ENCODE measurements around the gene MFSD2A. TPM values are rescaled to one million over a fixed set of nuclear protein-coding genes. Genes with fewer than 3 reads are reported as not detected.

MFSD2A gene
- total RNA-seq, 1 donor from 2014 or later = 5.6 TPM

DNA sequence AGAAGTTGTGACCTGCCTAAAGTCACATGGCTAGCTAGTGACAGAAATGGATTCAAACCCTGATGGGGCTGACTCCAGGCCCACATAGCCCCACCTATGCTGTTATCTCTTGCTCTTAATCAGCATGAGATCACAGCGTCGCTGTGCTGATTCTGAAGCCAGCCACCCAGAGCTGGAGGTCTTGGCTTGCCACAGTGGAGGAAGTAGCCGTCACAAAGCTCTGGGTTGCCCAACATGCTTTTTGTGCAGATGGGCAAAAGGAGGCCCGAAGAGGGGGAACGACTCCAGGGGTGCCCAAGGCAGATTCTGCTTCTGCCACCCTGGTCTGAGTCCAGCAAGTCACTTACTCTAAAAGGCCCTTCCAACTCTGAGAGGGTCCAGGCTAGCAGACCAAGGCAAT is 14.7 kb upstream of the MFSD2A start:
- Mint-ChIP-seq H3K9me3 (ENCODE audit: unreplicated experiment) (peaks cover 2% of the 10 kb centered on the region), H3K4me1 (ENCODE audit: low read depth, unreplicated experiment) (no peaks in the 10 kb centered on the region), H3K27me3 (ENCODE audit: unreplicated experiment) (no peaks in the 10 kb centered on the region), H3K36me3 (ENCODE audit: unreplicated experiment) (peaks cover 6% of the 10 kb centered on the region), H3K27ac (ENCODE audit: unreplicated experiment) (no peak overlapping the region), H3K4me3 (ENCODE audit: unreplicated experiment) (no peak overlapping the region)
- TF ChIP-seq, protein P1, sequence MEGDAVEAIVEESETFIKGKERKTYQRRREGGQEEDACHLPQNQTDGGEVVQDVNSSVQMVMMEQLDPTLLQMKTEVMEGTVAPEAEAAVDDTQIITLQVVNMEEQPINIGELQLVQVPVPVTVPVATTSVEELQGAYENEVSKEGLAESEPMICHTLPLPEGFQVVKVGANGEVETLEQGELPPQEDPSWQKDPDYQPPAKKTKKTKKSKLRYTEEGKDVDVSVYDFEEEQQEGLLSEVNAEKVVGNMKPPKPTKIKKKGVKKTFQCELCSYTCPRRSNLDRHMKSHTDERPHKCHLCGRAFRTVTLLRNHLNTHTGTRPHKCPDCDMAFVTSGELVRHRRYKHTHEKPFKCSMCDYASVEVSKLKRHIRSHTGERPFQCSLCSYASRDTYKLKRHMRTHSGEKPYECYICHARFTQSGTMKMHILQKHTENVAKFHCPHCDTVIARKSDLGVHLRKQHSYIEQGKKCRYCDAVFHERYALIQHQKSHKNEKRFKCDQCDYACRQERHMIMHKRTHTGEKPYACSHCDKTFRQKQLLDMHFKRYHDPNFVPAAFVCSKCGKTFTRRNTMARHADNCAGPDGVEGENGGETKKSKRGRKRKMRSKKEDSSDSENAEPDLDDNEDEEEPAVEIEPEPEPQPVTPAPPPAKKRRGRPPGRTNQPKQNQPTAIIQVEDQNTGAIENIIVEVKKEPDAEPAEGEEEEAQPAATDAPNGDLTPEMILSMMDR (IDR thresholded peaks at IDR 0.05; ENCODE audit: partially characterized antibody, unreplicated experiment) = no peak
- DNase-seq = no peak

DNA sequence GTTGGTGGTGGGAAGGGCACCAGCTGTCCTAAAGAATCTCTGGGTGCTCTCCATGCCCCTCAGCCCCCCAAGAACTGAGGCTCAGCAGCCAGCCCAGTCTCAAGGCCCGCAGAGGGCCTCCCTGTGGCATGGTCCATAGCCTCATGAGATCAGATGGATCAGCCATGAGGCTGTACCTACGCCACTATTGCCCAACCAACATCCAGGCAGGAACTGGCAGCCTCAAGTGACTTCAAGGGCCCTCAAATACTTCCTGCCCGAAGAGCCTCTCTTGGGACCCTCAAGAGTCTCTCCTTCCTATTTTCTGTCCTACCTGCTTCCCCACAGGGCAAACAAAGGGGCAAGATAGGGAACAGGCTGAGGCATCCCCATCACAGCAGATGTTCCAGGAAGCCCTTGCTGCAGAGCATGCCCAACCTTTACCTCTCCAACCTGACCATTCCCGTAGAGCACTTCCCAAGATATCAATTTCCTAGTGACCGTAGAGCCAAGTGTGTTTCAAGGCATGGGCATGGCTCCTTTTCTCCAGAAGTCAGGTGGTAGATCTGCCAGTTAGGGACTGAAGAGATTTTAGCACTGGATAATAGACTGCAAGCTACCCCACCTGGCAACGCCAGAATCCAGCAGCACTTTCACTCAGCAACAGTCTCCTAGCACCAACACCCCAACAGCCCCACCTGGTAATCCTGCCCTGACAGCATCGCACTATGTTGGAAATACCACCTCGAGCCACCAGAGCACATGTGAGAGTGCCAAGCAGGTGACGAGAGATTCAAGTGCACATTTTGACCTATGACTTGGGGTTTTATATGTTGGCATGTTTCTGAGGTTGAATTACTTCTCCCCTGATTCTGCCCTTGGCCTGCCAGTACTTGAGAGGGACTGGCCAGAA is 13.7 kb upstream of the MFSD2A start:
- Mint-ChIP-seq H3K27ac (ENCODE audit: unreplicated experiment) (no peak overlapping the region), H3K4me1 (ENCODE audit: low read depth, unreplicated experiment) (no peaks in the 10 kb centered on the region), H3K4me3 (ENCODE audit: unreplicated experiment) (no peak overlapping the region), H3K36me3 (ENCODE audit: unreplicated experiment) (no peaks in the 10 kb centered on the region), H3K9me3 (ENCODE audit: unreplicated experiment) (no peaks in the 10 kb centered on the region), H3K27me3 (ENCODE audit: unreplicated experiment) (no peaks in the 10 kb centered on the region)
- TF ChIP-seq, protein P1 (IDR thresholded peaks at IDR 0.05; ENCODE audit: partially characterized antibody, unreplicated experiment) = no peak
- DNase-seq = no peak

DNA sequence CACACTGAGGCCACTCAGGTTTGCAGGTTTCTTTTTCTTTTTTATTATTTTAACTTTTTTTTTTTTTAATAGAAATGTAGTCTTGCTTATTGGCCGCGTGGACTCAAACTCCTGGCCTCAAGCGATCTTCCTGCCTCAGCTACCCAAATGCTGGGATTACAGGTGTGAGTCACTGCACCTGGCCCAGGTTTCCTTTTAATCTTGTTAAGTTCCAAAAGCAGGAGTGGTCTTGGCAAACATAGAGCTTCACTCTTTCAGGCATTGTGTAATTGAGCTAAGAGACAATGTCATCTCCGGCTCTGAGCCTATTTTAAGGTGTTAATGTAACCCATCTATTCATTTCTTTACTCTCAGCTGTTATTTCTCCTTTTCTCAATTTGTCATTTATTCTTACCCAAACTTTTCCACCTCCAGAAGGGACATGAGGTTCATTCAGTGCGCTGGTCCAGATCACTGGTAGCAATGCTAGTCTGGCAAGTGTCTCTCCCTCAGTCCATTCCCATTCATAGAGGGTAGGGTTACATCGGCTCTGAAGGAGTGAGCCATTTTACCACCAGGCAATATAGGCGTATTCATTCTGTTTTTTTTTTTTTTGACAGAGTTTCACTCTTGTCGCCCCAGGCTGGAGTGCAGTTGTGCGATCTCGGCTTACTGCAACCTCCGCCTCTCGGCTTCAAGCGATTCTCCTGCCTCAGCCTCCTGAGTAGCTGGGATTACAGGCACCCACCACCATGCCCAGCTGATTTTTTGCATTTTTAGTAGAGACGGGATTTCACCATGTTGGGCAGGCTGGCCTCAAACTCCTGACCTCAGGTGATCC is 11.3 kb upstream of the MFSD2A start:
- Mint-ChIP-seq H3K27me3 (ENCODE audit: unreplicated experiment) (no peaks in the 10 kb centered on the region), H3K27ac (ENCODE audit: unreplicated experiment) (no peak overlapping the region), H3K9me3 (ENCODE audit: unreplicated experiment) (no peaks in the 10 kb centered on the region), H3K4me1 (ENCODE audit: low read depth, unreplicated experiment) (no peaks in the 10 kb centered on the region), H3K4me3 (ENCODE audit: unreplicated experiment) (no peak overlapping the region), H3K36me3 (ENCODE audit: unreplicated experiment) (no peaks in the 10 kb centered on the region)
- TF ChIP-seq, protein P1 (IDR thresholded peaks at IDR 0.05; ENCODE audit: partially characterized antibody, unreplicated experiment) = no peak
- DNase-seq = no peak

DNA sequence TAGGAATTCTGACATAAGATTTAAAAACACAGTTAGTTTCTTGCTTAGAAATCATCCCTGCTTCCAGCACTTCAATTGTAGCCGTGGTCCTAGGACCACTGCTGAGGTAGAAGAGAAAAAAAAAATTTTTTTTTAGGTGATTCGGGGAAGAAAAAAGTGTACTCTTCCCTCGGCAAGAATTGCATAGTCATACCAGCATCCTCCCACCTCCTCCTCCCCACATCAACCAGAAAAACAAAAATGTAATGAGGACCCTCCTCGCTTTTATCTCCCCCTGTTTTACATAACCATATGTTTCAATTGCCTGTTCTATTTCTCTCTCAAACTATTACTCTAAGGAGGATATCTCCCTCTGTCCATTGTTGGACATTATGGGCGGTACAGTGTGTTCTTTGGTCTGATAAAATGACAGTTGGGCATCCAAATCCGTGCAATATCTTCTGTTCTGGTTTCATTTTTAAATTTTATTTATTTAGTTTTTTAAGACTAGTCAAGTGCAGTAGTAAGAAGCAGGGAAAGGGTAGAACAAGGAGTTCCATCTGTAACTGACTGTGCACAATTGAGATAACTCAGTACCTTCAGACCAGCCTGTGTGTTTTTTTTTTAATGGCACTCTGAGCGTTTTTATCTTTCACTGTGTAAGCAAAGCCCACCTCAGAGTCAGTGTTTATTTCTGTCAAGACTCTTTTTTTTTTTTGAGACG is 10.4 kb upstream of the MFSD2A start:
- no peak overlapping the region for H3K27ac Mint-ChIP-seq (ENCODE audit: unreplicated experiment)

More for the DNA sequence above, 10.4 kb upstream of the MFSD2A start:
- TF ChIP-seq, protein P1 (IDR thresholded peaks at IDR 0.05; ENCODE audit: partially characterized antibody, unreplicated experiment) = no peak
- Mint-ChIP-seq H3K4me3 (ENCODE audit: unreplicated experiment) (no peak overlapping the region), H3K27me3 (ENCODE audit: unreplicated experiment) (no peaks in the 10 kb centered on the region), H3K36me3 (ENCODE audit: unreplicated experiment) (no peaks in the 10 kb centered on the region), H3K4me1 (ENCODE audit: low read depth, unreplicated experiment) (no peaks in the 10 kb centered on the region), H3K9me3 (ENCODE audit: unreplicated experiment) (no peaks in the 10 kb centered on the region)
- no peak for DNase-seq
